Breast epithelium (tissue), 4 donors: ENCODE data around the gene FNDC3B. TPM values are rescaled to one million over a fixed set of nuclear protein-coding genes. Genes with fewer than 3 reads are reported as not detected.
A peak's percentile ranks its signal among the peaks of the same experiment; 100 is the strongest.

Source experiments
- DNase-seq, 2 donors: peaks; one replicate each; pipeline ENCODE4 v3.0.0-alpha.2; 2019; ENCODE audit warnings: low spot score in 2 of 2
- H3K27ac ChIP-seq, 2 donors: fragments of 200-600 bp; sonication (generic) in 1 of 2; one replicate each; pipeline ENCODE4 v1.5.1; 2016 to 2019; ENCODE audit warnings: mild to moderate bottlenecking in 1 of 2
- H3K27me3 ChIP-seq, 2 donors: fragments of 200-600 bp; sonication (generic) in 1 of 2; one replicate each; pipeline versions ENCODE4 v1.5.1 to v1.6.0; 2017 to 2019; ENCODE audit warnings: control low read depth in 1 of 2, mild to moderate bottlenecking in 1 of 2
- H3K36me3 ChIP-seq: fragments of 200-600 bp; one replicate; pipeline ENCODE4 v1.5.1; 2019
- H3K4me1 ChIP-seq, 2 donors: fragments of 200-600 bp; sonication (generic); one replicate each; pipeline ENCODE4 v1.5.1; 2016 to 2019; ENCODE audit warnings: control low read depth in 1 of 2
- H3K4me3 ChIP-seq, 3 donors: fragments of 200-600 bp; sonication (generic); 1 replicate in 2 of 3; 2 replicates in 1 of 3; pipeline ENCODE4 v1.5.1; 2016 to 2019; ENCODE audit warnings: mild to moderate bottlenecking in 3 of 3, moderate library complexity in 2 of 3
- H3K9me3 ChIP-seq, 2 donors: fragments of 200-600 bp; sonication (generic) in 1 of 2; one replicate each; pipeline ENCODE4 v1.5.1; 2016 to 2019; ENCODE audit warnings: control low read depth in 1 of 2
- POLR2A ChIP-seq: fragments of 450-650 bp; IDR thresholded peaks from one replicate; pipeline ENCODE4 v1.6.1; 2016; ENCODE audit warnings: antibody characterized with exemption, mild to moderate bottlenecking, moderate library complexity
- POLR2AphosphoS5 ChIP-seq, 3 donors: sonication (generic); formaldehyde crosslinking; IDR thresholded peaks; one replicate each; pipeline ENCODE4 v1.6.1; 2017; ENCODE audit warnings: antibody characterized with exemption in 3 of 3
- intact Hi-C: fragments of 100-400 bp; cut with DNase I; formaldehyde crosslinking; loops from one replicate; pipeline ENCODE4 v1.15.1; 2023; ENCODE audit warnings: low total_unique reads
- total RNA-seq, 3 donors: library from RNA; depleted of rRNA; stranded (reverse); fragments of >200 nt; gene quantifications; one replicate each; pipeline ENCODE4 v1.1.0, GENCODE V29; 2016
- TF ChIP-seq, protein P1 (sequence below), 3 donors: fragments of 450-650 bp; IDR thresholded peaks; one replicate each; pipeline ENCODE4 v1.5.1; 2016 to 2017; ENCODE audit warnings: antibody characterized with exemption in 3 of 3, mild to moderate bottlenecking in 3 of 3, moderate library complexity in 3 of 3

Gene FNDC3B
- total RNA-seq, 3 donors from 2014 or later, result 131 to 172 (median 149) TPM

- DNase-seq, result no peak
- intact Hi-C loops, result no loop called here
- Histone ChIP-seq H3K36me3 (no peaks in the 10 kb centered on the region), H3K4me3 (no peak overlapping the region), H3K4me1 (peaks cover 0 to 5% of the 10 kb centered on the region in 2 donors), H3K27ac (peak overlapping the region; percentile 13 to 40), H3K27me3 (no peaks in the 10 kb centered on the region), H3K9me3 (no peaks in the 10 kb centered on the region)
- TF ChIP-seq, protein P1, sequence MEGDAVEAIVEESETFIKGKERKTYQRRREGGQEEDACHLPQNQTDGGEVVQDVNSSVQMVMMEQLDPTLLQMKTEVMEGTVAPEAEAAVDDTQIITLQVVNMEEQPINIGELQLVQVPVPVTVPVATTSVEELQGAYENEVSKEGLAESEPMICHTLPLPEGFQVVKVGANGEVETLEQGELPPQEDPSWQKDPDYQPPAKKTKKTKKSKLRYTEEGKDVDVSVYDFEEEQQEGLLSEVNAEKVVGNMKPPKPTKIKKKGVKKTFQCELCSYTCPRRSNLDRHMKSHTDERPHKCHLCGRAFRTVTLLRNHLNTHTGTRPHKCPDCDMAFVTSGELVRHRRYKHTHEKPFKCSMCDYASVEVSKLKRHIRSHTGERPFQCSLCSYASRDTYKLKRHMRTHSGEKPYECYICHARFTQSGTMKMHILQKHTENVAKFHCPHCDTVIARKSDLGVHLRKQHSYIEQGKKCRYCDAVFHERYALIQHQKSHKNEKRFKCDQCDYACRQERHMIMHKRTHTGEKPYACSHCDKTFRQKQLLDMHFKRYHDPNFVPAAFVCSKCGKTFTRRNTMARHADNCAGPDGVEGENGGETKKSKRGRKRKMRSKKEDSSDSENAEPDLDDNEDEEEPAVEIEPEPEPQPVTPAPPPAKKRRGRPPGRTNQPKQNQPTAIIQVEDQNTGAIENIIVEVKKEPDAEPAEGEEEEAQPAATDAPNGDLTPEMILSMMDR (IDR thresholded peaks at IDR 0.05), result no peak
- TF ChIP-seq POLR2A (no peak), POLR2AphosphoS5 (IDR thresholded peaks at IDR 0.05) (no peak)
These were observed 59.5 kb downstream of the FNDC3B start for GRCh38 chr3:172098698-172099494.

- Histone ChIP-seq H3K9me3 (no peaks in the 10 kb centered on the region), H3K27ac (peak overlapping the region; percentile 10 to 13), H3K36me3 (no peaks in the 10 kb centered on the region), H3K4me3 (no peak overlapping the region), H3K27me3 (no peaks in the 10 kb centered on the region), H3K4me1 (peaks cover 0 to 5% of the 10 kb centered on the region in 2 donors)
- DNase-seq, result no peak
- TF ChIP-seq POLR2AphosphoS5 (IDR thresholded peaks at IDR 0.05) (no peak), POLR2A (no peak)
- TF ChIP-seq, protein P1 (IDR thresholded peaks at IDR 0.05), result no peak
- intact Hi-C loops, result no loop called here
These were observed 60.1 kb downstream of the FNDC3B start for GRCh38 chr3:172099495-172099808.

DNA sequence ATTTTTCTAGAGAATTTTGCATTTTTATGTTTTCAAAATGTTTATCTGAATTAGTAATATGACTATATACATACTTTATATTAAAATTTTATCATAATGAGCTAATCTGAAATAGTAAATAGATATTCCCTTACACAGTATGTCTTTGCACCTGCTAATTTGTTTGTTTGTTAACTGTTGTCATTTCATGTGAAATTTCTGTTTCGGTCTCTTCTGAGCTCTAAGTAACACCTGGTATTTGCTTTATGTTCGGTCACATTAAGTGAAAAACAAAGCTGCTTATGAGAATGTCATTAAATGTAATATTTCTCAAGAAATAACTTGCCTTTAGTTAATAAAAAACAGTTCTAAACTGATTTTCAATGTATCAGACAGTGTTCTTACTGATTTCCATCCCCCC lies 61.1 kb downstream of the FNDC3B start:
- Histone ChIP-seq H3K27me3 (no peaks in the 10 kb centered on the region), H3K4me3 (no peak overlapping the region), H3K36me3 (no peaks in the 10 kb centered on the region), H3K9me3 (no peaks in the 10 kb centered on the region), H3K27ac (no peak overlapping the region), H3K4me1 (peaks cover 0 to 5% of the 10 kb centered on the region in 2 donors)
- TF ChIP-seq POLR2A (no peak), POLR2AphosphoS5 (IDR thresholded peaks at IDR 0.05) (no peak)
- TF ChIP-seq, protein P1 (IDR thresholded peaks at IDR 0.05), result no peak
- no peak for DNase-seq
- intact Hi-C loops, result no loop called here

DNA sequence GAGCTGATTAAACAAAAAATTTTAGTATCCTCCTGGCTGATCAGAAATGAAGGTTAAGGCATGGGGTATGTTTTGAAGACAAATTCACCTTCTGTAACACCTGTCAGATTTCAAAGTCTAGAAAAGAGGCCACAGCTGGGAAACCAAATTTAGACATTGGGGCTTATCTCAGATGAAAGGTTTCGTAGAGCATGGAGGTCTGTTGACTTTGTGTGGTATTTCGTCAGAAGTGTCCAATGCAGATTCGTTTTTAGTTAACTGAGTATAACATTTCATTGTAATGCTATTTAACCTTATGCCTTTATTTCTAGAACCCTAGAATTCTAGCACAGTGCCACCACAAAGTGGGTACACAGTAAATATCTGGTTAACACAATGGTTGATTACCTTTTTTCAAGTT lies 61.7 kb downstream of the FNDC3B start:
- no peaks in the 10 kb centered on the region for H3K27me3 ChIP-seq
- TF ChIP-seq POLR2AphosphoS5 (IDR thresholded peaks at IDR 0.05) (no peak), POLR2A (no peak)
- TF ChIP-seq, protein P1 (IDR thresholded peaks at IDR 0.05), result no peak
- H3K4me1 ChIP-seq, result peaks cover 0 to under 1% of the 10 kb centered on the region in 2 donors
- DNase-seq, result no peak
- H3K27ac ChIP-seq, result no peak overlapping the region
- H3K36me3 ChIP-seq, result no peaks in the 10 kb centered on the region
- no peak overlapping the region for H3K4me3 ChIP-seq
- H3K9me3 ChIP-seq, result no peaks in the 10 kb centered on the region
- intact Hi-C loops, result no loop called here

GRCh38 chr3:172102123-172102882 lies 62.9 kb downstream of the FNDC3B start:
- Histone ChIP-seq H3K27ac (no peak overlapping the region), H3K4me3 (no peak overlapping the region), H3K27me3 (no peaks in the 10 kb centered on the region), H3K36me3 (no peaks in the 10 kb centered on the region), H3K4me1 (no peaks in the 10 kb centered on the region), H3K9me3 (no peaks in the 10 kb centered on the region)
- intact Hi-C loops, result no loop called here
- TF ChIP-seq, protein P1 (IDR thresholded peaks at IDR 0.05), result no peak
- no peak for TF ChIP-seq POLR2AphosphoS5 (IDR thresholded peaks at IDR 0.05)
- TF ChIP-seq POLR2A, result no peak
- DNase-seq, result no peak
